Heart right ventricle (tissue), 16 donors: ENCODE data around the gene EDAR. TPM values are rescaled to one million over a fixed set of nuclear protein-coding genes. Genes with fewer than 3 reads are reported as not detected.

ENCODE experiments used
- ATAC-seq, 8 donors: fragments of 200-7000 bp; cut with Tn5 transposase; one replicate each; pipeline ENCODE4 v1.9.1; 2020; ENCODE audit warnings: mild to moderate bottlenecking in 8 of 8, moderate library complexity in 8 of 8, moderate number of reproducible peaks in 1 of 8
- DNase-seq, 2 donors: peaks; one replicate each; pipeline ENCODE4 v3.0.0-alpha.2; 2020
- H3K27ac ChIP-seq, 10 donors: fragments of 200-600 bp; sonication (generic) in 2 of 10; one replicate each; pipeline versions ENCODE4 v1.5.0 to v1.8.0; 2020 to 2022; ENCODE audit warnings: mild to moderate bottlenecking in 3 of 10
- H3K27me3 ChIP-seq, 7 donors: fragments of 200-600 bp; one replicate each; pipeline ENCODE4 v1.8.0; 2021 to 2022; ENCODE audit warnings: mild to moderate bottlenecking in 2 of 7
- H3K36me3 ChIP-seq, 9 donors: fragments of 200-600 bp; sonication (generic) in 1 of 9; one replicate each; pipeline versions ENCODE4 v1.5.0 to v1.8.0; 2020 to 2022; ENCODE audit warnings: mild to moderate bottlenecking in 2 of 9
- H3K4me1 ChIP-seq, 9 donors: fragments of 200-600 bp; sonication (generic) in 1 of 9; one replicate each; pipeline versions ENCODE4 v1.5.0 to v1.8.0; 2020 to 2022; ENCODE audit warnings: mild to moderate bottlenecking in 4 of 9
- H3K4me3 ChIP-seq, 10 donors: fragments of 200-600 bp; sonication (generic) in 2 of 10; one replicate each; pipeline versions ENCODE4 v1.5.0 to v1.8.0; 2020 to 2022; ENCODE audit warnings: mild to moderate bottlenecking in 7 of 10, moderate library complexity in 2 of 10
- H3K9me3 ChIP-seq, 11 donors: fragments of 200-600 bp in 10 of 11; sonication (generic) in 2 of 11; one replicate each; pipeline versions ENCODE4 v1.5.0 to v1.8.0; 2013 to 2022; ENCODE audit warnings: mild to moderate bottlenecking in 2 of 11, control low read depth in 1 of 11, moderate library complexity in 1 of 11
- CTCF ChIP-seq, 9 donors: fragments of 200-600 bp; sonication (generic) in 2 of 9; IDR thresholded peaks; one replicate each; pipeline versions ENCODE4 v1.5.0 to v1.8.0; 2021 to 2022; ENCODE audit warnings: antibody characterized with exemption in 9 of 9, mild to moderate bottlenecking in 5 of 9, moderate library complexity in 1 of 9
- WGBS, 2 donors: extraction: QIAGEN DNeasy Blood & Tissue Kit; methylation state at CpG; one replicate each; pipeline ENCODE4 v1.1.7; 2013; ENCODE audit warnings: inconsistent platforms in 1 of 2; 5-methylcytosine and 5-hydroxymethylcytosine counted together
- intact Hi-C, 10 donors: fragments of 100-400 bp; cut with DNase I; formaldehyde crosslinking; loops; one replicate each; pipeline versions ENCODE4 v1.11.1 to v1.14.2; 2022
- polyA plus RNA-seq, 2 donors: library from polyadenylated mRNA; stranded (reverse); fragments of 200-250 nt; gene quantifications; one replicate each; pipeline ENCODE4 v1.2.3, GENCODE V29; 2013
- total RNA-seq, 10 donors: library from RNA; stranded (reverse); fragmentation: NEBNext Ultra II Directional in 3 of 10; extraction: Animal tissue kit (Norgen Biotek cat#: 25700) in 3 of 10; gene quantifications; one replicate each; pipeline versions ENCODE4 v1.2.1 to v1.2.4, GENCODE V29; 2021 to 2023
- donor health status: Arrhythmogenic right ventricular cardiomyopathy.
- donor health status: ischemic (EF 13 %, LVEDD 7.1; RV severe dilation, severe dysfunction).
- donor health status: healthy with polysubstance abuse.
- donor health status: DM: no; HTN: yes; CAD: no.
- donor health status: DM: no; HTN: no; CAD: no.
- donor health status: ischemic (EF 25% LVEDD 6.9; RV normal size, moderate dysfunction).
- donor health status: ischemic (EF 25% LVEDD 5.7; RV mildly dilated, moderate dysfunction).
- donor health status: healthy.
- donor health status: DM: yes; HTN: yes; CAD: no.
- donor health status: Ischemic cardiomyopathy.
- donor health status: ischemic (EF 35%, LVEDD 5.7; RV mildly dilated, moderate dysfunction).
- donor health status: nonischemic (EF 11% LVEDD 7.7; RV severe dilation, severe dysfunction).
- donor health status: DM: yes; HTN: yes; CAD: no.
- donor health status: PGD.
- donor health status: ischemic (EF 29% LVEDD 5.4; RV normal size, mild dysfunction).
- donor health status: nonischemic (EF 23%, LVEDD 6.1; RV moderate dilation, normal function).

Gene EDAR
- total and polyA plus RNA-seq, 12 donors: 0.07 to 0.34 TPM; not detected in 10

GRCh38 chr2:108905176-108905575, 83.8 kb downstream of the EDAR start:
- 43 to 55% methylated on average over 3 of the region's 3 CpGs for WGBS, 2 donors
- intact Hi-C loops: no loop called here
- Histone ChIP-seq H3K4me3 (no peak overlapping the region), H3K27me3 (peaks cover 0 to 5% (median 0%) of the 10 kb centered on the region in 7 donors), H3K27ac (no peak overlapping the region), H3K4me1 (peaks cover 0 to 10% (median 0%) of the 10 kb centered on the region in 9 donors), H3K36me3 (no peaks in the 10 kb centered on the region), H3K9me3 (peaks cover 0 to 9% (median 0%) of the 10 kb centered on the region in 11 donors)
- DNase-seq (peak in 1 of 2 donors; percentile 35), ATAC-seq (peak; percentile 49 to 95 (median 80))
- TF ChIP-seq CTCF (IDR thresholded peaks at IDR 0.05): no peak

- intact Hi-C loops: no loop called here
- no peak for TF ChIP-seq CTCF (IDR thresholded peaks at IDR 0.05)
- Histone ChIP-seq H3K9me3 (peaks cover 0 to 12% (median 0%) of the 10 kb centered on the region in 11 donors), H3K4me3 (no peak overlapping the region), H3K36me3 (no peaks in the 10 kb centered on the region), H3K4me1 (peaks cover 0 to 10% (median 0%) of the 10 kb centered on the region in 9 donors), H3K27ac (no peak overlapping the region), H3K27me3 (peaks cover 0 to 5% (median 0%) of the 10 kb centered on the region in 7 donors)
- WGBS, 2 donors: 53 to 58% methylated on average over 3 of the region's 3 CpGs
- no peak for DNase-seq
- no peak for ATAC-seq
Observed at GRCh38 chr2:108904680-108905079, 84.3 kb downstream of the EDAR start.

DNA sequence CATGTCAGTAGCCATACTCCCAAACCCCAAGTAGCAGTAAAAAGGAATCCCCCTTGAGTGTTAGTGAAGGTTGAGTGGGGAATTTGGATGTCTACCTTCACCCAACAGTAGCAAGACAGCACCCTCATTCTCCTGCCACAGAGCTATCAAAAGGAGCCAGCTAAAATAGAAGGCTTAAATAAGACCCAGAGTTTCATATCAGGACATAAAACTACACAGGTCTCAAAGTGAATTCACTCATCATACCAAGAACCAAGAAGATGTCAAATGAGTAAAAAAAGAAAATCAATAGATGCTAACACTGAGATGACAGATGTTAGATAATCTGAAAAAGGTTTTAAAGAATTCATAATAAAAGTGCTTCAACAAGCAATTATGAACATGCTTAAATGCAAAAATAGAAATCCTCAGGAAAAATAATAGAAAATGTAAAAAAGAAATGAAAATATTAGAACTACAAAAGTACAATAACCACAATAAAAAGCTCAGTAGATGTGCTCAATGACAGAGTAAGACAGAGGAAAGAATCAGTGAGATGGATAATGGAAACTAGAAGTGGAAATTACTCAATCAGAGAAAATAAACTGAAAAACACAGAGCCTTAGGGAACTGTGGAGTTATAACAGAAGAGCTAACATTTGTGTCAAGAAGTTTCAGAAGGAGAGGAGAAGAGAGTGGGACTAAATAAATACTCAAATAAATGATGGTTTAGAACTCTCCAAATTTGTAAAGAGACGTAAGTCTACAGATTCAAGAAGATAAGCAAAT, 90.5 kb downstream of the EDAR start:
- no peak overlapping the region for H3K4me3 ChIP-seq
- DNase-seq (no peak), ATAC-seq (no peak)
- peaks cover 0 to 9% (median 0%) of the 10 kb centered on the region in 7 donors for H3K27me3 ChIP-seq
- WGBS, 2 donors: 87 to 100% methylated on average over 1 of the region's 1 CpG
- intact Hi-C loops: no loop called here
- TF ChIP-seq CTCF (IDR thresholded peaks at IDR 0.05): no peak
- no peaks in the 10 kb centered on the region for H3K4me1 ChIP-seq
- H3K27ac ChIP-seq: no peak overlapping the region
- no peaks in the 10 kb centered on the region for H3K36me3 ChIP-seq
- H3K9me3 ChIP-seq: peaks cover 0 to 12% (median 0%) of the 10 kb centered on the region in 11 donors

GRCh38 chr2:108896741-108897140, 92.3 kb downstream of the EDAR start:
- WGBS, 2 donors: 91 to 93% methylated on average over 13 of the region's 13 CpGs
- intact Hi-C loops: no loop called here
- no peaks in the 10 kb centered on the region for H3K4me1 ChIP-seq
- TF ChIP-seq CTCF (IDR thresholded peaks at IDR 0.05): no peak
- no peak for ATAC-seq
- H3K4me3 ChIP-seq: no peak overlapping the region
- H3K9me3 ChIP-seq: peaks cover 0 to 13% (median 0%) of the 10 kb centered on the region in 11 donors
- DNase-seq: no peak
- no peaks in the 10 kb centered on the region for H3K36me3 ChIP-seq
- H3K27me3 ChIP-seq: peaks cover 0 to 9% (median 0%) of the 10 kb centered on the region in 7 donors
- H3K27ac ChIP-seq: no peak overlapping the region
